Adrenal gland (tissue), 12 donors: ENCODE measurements around the gene AGBL5. TPM values are rescaled to one million over a fixed set of nuclear protein-coding genes. Genes with fewer than 3 reads are reported as not detected.
"Not testable (repeated sequence)": the region's sequence is repeated elsewhere in the genome, so short reads cannot be mapped to it uniquely, and the experiment has no call there.

Source experiments
- DNase-seq, 7 donors: peaks; one replicate each; pipeline ENCODE4 v3.0.0-alpha.2; 2019 to 2020
- H3K27ac ChIP-seq, 5 donors: fragments of 200-600 bp; sonication (generic) in 4 of 5; 1 replicate in 3 of 5; 2 replicates in 2 of 5; pipeline versions ENCODE4 v1.5.1 to v1.8.0; 2016 to 2020; ENCODE audit warnings: mild to moderate bottlenecking in 1 of 5
- H3K27me3 ChIP-seq: fragments of 200-600 bp; 2 replicates; pipeline ENCODE4 v1.8.0; 2021
- H3K36me3 ChIP-seq, 2 donors: fragments of 200-600 bp; replicated peaks in 1 of 2; 1 replicate in 1 of 2; 2 replicates in 1 of 2; pipeline versions ENCODE4 v1.5.1 to v1.8.0; 2018 to 2022
- H3K4me1 ChIP-seq, 2 donors: fragments of 200-600 bp; replicated peaks in 1 of 2; 1 replicate in 1 of 2; 2 replicates in 1 of 2; pipeline versions ENCODE4 v1.5.1 to v1.8.0; 2018 to 2021
- H3K4me3 ChIP-seq, 4 donors: fragments of 200-600 bp; sonication (generic) in 3 of 4; one replicate each; pipeline ENCODE4 v1.5.1; 2016 to 2018
- H3K9me3 ChIP-seq, 3 donors: fragments of 200-600 bp; sonication (generic) in 1 of 3; replicated peaks in 1 of 3; 1 replicate in 2 of 3; 2 replicates in 1 of 3; pipeline versions ENCODE4 v1.5.1 to v1.8.0; 2016 to 2021
- CTCF ChIP-seq, 6 experiments: fragments of 450-650 bp in 4 of 6; fragments of 200-600 bp in 2 of 6; sonication (generic) in 1 of 6; IDR thresholded peaks; 1 replicate in 5 of 6; 2 replicates in 1 of 6; pipeline versions ENCODE4 v1.5.1 to v1.8.0; 2016 to 2021; ENCODE audit warnings: antibody characterized with exemption in 6 of 6, mild to moderate bottlenecking in 2 of 6, moderate library complexity in 1 of 6
- POLR2A ChIP-seq, 2 donors: fragments of 450-650 bp; IDR thresholded peaks; one replicate each; pipeline ENCODE4 v1.6.1; 2017; ENCODE audit warnings: antibody characterized with exemption in 2 of 2, mild to moderate bottlenecking in 2 of 2, moderate library complexity in 1 of 2
- WGBS, 4 donors: extraction: QIAGEN DNeasy Blood & Tissue Kit in 2 of 4; methylation state at CpG; one replicate each; pipeline versions ENCODE4 v1.1.5 to v1.1.7; 2013 to 2017; 5-methylcytosine and 5-hydroxymethylcytosine counted together
- intact Hi-C, 2 donors: fragments of 100-400 bp; cut with DNase I; formaldehyde crosslinking; loops; one replicate each; pipeline versions ENCODE4 v1.14.1 to v1.15.0; 2022 to 2023
- polyA plus RNA-seq, 3 donors: library from polyadenylated mRNA; stranded (reverse); fragments of 200-250 nt in 2 of 3; fragments of 350-450 nt in 1 of 3; fragmentation: Illumina TruSeq in 1 of 3; extraction: RNeasy Lipid Tissue Mini Kit (QIAGEN cat#74804) in 1 of 3; gene quantifications; one replicate each; pipeline ENCODE4 v1.2.3, GENCODE V29; 2013 to 2014
- total RNA-seq, 9 donors: library from RNA; depleted of rRNA in 4 of 9; stranded (reverse); fragments of >200 nt in 4 of 9; fragments of 120-200 nt in 1 of 9; fragmentation: NEBNext Ultra II Directional in 1 of 9; extraction: Animal tissue kit (Norgen Biotek cat#: 25700) in 1 of 9; gene quantifications; one replicate each; pipeline versions ENCODE4 v1.1.0 to v1.2.4, GENCODE V29; 2013 to 2023
- donor health status: healthy with polysubstance abuse.
- donor health status: Bipolar disorder and iron deficiency.
- donor health status: DM: yes; HTN: yes; CAD: no.
- donor health status: DM: no; HTN: no; CAD: no.
- donor health status: DM: no; HTN: no; CAD: no.
- donor health status: DM: yes; HTN: yes; CAD: no.

The AGBL5 gene
- total and polyA plus RNA-seq, 12 donors, result 21.2 to 42.4 (median 30.6) TPM

DNA sequence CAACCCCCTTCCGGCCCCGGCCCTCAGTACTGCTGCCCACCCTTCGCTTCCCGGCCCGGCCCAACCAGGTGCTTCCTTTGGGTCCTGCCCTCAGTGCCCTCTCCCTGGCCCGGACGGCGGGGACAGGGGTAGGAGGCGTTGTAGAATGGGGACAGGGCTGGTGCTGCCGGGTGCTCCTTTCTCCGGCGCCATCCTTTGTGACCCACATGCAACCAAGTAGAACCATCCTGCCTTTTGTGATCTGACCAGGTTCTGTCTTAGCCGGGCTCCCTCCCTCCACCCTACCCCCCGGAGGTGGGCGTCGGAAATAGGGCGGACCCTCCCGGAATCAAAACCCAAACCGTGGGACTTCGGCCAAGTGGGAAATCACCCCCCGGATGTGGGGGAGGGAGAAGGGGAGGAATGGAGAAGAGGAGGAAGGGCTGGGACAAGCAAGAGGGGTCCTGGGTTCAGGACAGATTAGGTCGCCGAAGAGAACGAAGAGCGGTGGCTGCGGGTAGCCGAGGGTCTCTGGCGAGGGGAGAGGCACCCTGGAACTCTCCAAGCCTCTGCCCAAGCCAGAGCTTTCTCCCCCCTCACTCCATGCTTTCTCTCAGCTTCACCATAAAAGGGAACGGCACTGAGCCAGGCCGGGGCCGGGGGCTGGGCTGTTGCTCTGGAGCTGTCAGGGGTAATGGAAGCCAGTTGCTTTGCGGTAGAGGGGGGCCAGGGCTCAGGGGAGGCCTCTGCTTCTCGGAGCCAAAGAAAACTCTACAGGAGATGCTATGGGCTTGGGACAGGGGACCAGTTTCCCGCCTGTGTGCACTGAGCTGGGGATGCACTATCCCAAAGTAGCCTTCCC lies 20.7 kb downstream of the AGBL5 start:
- WGBS, 4 donors, result 5 to 10% (median 8%) methylated on average over 26 to 34 of the region's 34 CpGs
- DNase-seq, result peak in 4 of 7 donors; percentile 54 to 76 (median 58)
- H3K4me1 ChIP-seq, result peaks cover 16 to 46% of the 10 kb centered on the region in 2 donors

DNA sequence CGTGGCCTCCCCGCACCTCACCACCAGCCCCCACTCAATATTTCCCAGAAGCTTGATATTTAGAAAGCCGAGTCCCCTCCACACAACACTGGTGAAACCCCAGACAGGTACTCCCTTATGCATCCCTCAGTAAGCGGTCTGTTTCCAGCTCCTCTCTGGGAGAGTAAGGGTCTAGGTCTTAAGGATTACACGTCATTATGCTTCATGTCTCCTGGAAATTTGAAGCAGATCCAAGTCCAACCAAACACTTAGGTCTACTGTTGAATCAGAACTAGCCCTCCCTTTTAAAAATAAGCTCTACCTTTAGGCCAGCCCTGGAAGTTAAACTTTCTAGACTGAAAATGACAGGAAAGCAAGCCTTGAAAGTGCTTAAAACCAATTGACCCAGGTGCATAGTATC lies 21.5 kb downstream of the AGBL5 start:
- intact Hi-C loops, result no loop called here
- no peak for TF ChIP-seq POLR2A (IDR thresholded peaks at IDR 0.05)
- TF ChIP-seq CTCF (IDR thresholded peaks at IDR 0.05), result no peak
- H3K4me3 ChIP-seq, result no peak overlapping the region
- no peaks in the 10 kb centered on the region for H3K9me3 ChIP-seq
- WGBS, 4 donors, result 74 to 100% (median 82%) methylated on average over 4 to 5 of the region's 5 CpGs
- DNase-seq, result no peak
- H3K36me3 ChIP-seq, result peaks cover 0 to 24% of the 10 kb centered on the region in 2 donors
- peaks cover 16 to 52% of the 10 kb centered on the region in 2 donors for H3K4me1 ChIP-seq
- no peaks in the 10 kb centered on the region for H3K27me3 ChIP-seq
- peak overlapping the region in 3 of 5 donors; percentile 38 to 95 (median 83) for H3K27ac ChIP-seq

More for the DNA sequence above, 20.7 kb downstream of the AGBL5 start:
- Histone ChIP-seq H3K36me3 (peaks cover 0 to 32% of the 10 kb centered on the region in 2 donors), H3K9me3 (no peaks in the 10 kb centered on the region), H3K4me3 (peak overlapping the region in 3 of 4 donors; percentile 79 to 98 (median 82)), H3K27ac (peak overlapping the region in 4 of 5 donors; percentile 38 to 95 (median 84)), H3K27me3 (no peaks in the 10 kb centered on the region)
- TF ChIP-seq POLR2A (IDR thresholded peaks at IDR 0.05) (no peak), CTCF (IDR thresholded peaks at IDR 0.05) (no peak)
- intact Hi-C loops, result no loop called here

DNA sequence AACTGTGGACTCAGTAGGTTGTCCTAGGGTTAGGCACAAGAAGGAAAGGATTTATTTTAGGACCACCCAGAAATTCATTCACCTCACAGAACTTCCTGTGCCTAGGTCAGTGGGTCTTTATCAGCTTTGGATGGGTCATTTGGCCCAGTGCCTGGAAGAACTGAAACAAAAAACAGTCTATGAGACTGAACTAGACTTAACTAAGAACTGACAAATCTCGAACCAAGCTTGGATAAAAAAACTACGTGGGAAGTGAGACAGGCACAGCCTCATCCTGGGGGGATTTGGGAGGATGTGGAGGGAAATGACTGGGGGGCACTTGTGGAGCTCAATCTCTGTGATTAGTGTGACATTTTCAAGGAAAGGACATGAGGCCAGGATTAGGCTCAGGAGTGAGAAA lies 22.3 kb downstream of the AGBL5 start:
- Histone ChIP-seq H3K36me3 (peaks cover 0 to 16% of the 10 kb centered on the region in 2 donors), H3K4me3 (no peak overlapping the region), H3K27me3 (no peaks in the 10 kb centered on the region), H3K27ac (peak overlapping the region in 2 of 5 donors; percentile 29 to 71), H3K9me3 (no peaks in the 10 kb centered on the region), H3K4me1 (peaks cover 16 to 50% of the 10 kb centered on the region in 2 donors)
- no peak for DNase-seq
- intact Hi-C loops, result no loop called here
- no peak for TF ChIP-seq POLR2A (IDR thresholded peaks at IDR 0.05)
- TF ChIP-seq CTCF (IDR thresholded peaks at IDR 0.05), result no peak
- 35 to 46% (median 40%) methylated on average over 2 of the region's 2 CpGs for WGBS, 4 donors

- peaks cover 9 to 41% of the 10 kb centered on the region in 2 donors for H3K4me1 ChIP-seq
- DNase-seq, result peak in 1 of 7 donors; percentile 47
- intact Hi-C loops, result no loop called here
- H3K27ac ChIP-seq, result peak overlapping the region in 2 of 5 donors; percentile 29 to 71
- H3K36me3 ChIP-seq, result peaks cover 0 to 5% of the 10 kb centered on the region in 2 donors
- no peaks in the 10 kb centered on the region for H3K27me3 ChIP-seq
- no peak overlapping the region for H3K4me3 ChIP-seq
- no peaks in the 10 kb centered on the region for H3K9me3 ChIP-seq
- TF ChIP-seq POLR2A (IDR thresholded peaks at IDR 0.05) (no peak), CTCF (IDR thresholded peaks at IDR 0.05) (no peak)
- WGBS, 4 donors, result 52 to 62% (median 56%) methylated on average over 4 of the region's 4 CpGs
These were observed 23.5 kb downstream of the AGBL5 start for GRCh38 chr2:27074738-27075565.

DNA sequence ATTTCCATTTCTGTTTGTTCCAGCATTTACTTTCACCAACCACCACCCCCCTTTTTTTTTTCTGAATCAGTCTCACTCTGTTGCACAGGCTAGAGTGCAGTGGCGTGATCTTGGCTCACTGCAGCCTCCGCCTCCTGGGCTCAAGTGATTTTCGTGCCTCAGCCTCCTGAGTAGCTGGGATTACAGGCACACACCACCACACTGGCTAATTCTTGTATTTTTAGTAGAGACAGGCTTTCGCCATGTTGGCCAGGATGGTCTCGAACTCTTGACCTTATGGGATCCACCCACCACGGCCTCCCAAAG lies 24.1 kb downstream of the AGBL5 start:
- H3K27ac ChIP-seq, result peak overlapping the region in 2 of 5 donors; percentile 29 to 56
- peaks cover 6 to 35% of the 10 kb centered on the region in 2 donors for H3K4me1 ChIP-seq
- H3K36me3 ChIP-seq, H3K27me3 ChIP-seq, H3K4me3 ChIP-seq, DNase-seq, H3K9me3 ChIP-seq, intact Hi-C loops: not testable (repeated sequence)
- 69 to 87% (median 72%) methylated on average over 6 of the region's 6 CpGs for WGBS, 4 donors
